ENCODE data around the gene ATP6V0C.
"Not testable (repeated sequence)": the region's sequence is repeated elsewhere in the genome, so short reads cannot be mapped to it uniquely, and the experiment has no call there.

The ATP6V0C gene

GRCh38 chr16:2529961-2530628 is 16.3 kb downstream of the ATP6V0C start:
- H3K4me3 ChIP-seq (ENCODE audit: low read length) = no peak overlapping the region
- TF ChIP-seq ZNF274 (IDR thresholded peaks at IDR 0.05; ENCODE audit: low read depth, low read length) = no peak

DNA sequence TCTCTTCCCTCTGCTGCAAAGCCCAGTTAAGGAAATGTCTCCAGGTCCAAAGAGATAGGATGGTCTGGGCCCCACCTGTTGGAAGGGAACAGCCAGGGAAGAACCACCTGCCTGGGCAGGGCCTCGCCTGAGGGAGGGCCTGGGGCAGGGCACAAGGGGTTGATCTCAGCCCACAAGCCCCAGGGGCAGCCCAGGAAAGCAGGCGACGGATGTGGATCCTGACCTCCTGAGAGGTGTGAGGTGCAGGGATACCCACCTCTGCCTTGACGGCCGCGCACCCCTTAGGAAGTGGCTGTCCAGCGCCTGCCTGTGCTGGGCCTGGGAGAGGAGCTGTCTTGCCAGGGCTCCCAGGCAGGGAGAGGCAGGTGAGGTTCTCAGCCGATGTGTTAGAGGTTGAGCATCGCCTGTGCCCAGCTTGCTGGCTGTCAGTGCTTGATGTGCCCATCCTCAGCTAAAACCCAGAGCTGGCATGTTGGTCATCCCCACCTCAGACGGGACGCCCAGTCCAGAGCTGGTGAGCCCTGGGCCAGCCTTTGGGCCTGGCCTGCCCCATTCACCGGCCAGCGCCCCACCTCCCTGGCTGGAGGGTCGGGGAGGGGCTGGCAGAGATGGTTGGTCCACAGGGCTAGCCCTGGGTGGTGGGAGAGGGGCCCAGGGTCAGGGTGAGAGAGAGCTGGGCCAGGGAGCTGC is 17.0 kb downstream of the ATP6V0C start:
- no peak for TF ChIP-seq ZNF274 (IDR thresholded peaks at IDR 0.05; ENCODE audit: low read depth, low read length)
- H3K4me3 ChIP-seq (ENCODE audit: low read length) = no peak overlapping the region

GRCh38 chr16:2531371-2531695 is 17.6 kb downstream of the ATP6V0C start, which contains the start of gene CEMP1:
Gene CEMP1 (minus strand): TSS chr16:2531408. CDS start chr16:2531073, 335 bp downstream.
- peak within 1 kb of the TSS; percentile 55 for H3K4me3 ChIP-seq (ENCODE audit: low read length)
- TF ChIP-seq ZNF274 (IDR thresholded peaks at IDR 0.05; ENCODE audit: low read depth, low read length) = no peak

DNA sequence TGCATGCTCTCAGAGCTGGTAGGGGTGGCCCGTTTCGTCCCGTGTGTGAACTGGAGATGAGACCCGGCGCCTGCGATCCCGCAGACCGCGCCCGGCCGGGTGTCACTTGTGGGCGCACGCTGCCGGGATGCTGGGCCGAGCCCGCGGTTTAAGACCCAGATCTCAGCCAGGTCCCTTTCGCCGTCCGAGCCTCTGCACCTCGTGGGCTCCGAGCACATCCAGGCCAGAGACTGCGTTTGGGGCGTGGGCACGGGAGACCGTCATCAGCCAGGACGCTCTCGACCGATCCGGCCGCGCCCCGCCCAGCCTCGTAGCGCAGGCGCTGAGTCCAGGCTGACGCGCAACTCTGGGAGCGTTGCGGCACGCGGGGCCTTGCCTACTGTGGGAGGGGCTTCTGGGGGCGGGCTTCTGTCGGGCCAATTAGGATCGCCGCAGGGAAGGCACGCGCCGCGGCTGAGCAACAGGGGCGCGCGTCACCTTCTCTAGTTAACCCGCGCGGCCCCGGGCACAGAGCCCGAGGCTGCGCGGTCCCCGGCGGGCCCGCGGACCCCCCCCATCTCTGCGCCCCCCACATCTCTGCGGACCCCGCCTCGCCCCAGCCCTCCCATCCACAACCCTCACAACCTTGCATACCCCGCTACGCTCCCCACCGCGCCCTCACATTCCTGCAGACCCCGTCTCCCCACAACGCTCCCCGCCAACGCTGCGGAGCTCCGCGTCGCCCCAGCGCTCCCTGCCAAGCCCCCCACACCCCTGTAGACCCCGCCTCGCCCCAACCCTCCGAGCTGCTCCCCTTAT is 18.1 kb downstream of the ATP6V0C start:
- no peak for TF ChIP-seq ZNF274 (IDR thresholded peaks at IDR 0.05; ENCODE audit: low read depth, low read length)
- H3K4me3 ChIP-seq (ENCODE audit: low read length) = peak overlapping the region; percentile 55

- TF ChIP-seq ZNF274 (IDR thresholded peaks at IDR 0.05; ENCODE audit: low read depth, low read length) = no peak
- H3K4me3 ChIP-seq (ENCODE audit: low read length) = peak overlapping the region; percentile 55
These were observed 18.9 kb downstream of the ATP6V0C start for GRCh38 chr16:2532494-2533141.

GRCh38 chr16:2533142-2533755 is 19.5 kb downstream of the ATP6V0C start:
- peak overlapping the region; percentile 55; the same call in 1 of the 2 replicates for H3K4me3 ChIP-seq (ENCODE audit: low read length)

DNA sequence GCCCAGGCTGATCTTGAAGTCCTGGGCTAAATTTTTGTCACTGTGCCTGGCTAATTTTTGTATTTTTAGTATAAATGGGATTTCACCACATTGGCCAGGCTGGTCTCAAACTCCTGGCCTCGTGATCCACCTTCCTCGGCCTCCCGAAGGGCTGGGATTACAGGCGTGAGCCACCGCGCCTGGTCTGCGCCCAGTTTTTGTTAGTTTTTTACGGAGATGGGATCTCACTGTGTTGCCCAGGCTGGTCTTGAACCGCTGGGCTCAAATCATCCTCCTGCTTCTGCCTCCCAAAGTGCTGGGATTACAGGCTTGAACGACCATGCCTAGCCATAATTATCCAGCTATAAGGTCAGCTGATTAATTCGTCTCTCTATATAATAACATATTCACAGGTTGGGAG is 20.2 kb downstream of the ATP6V0C start:
- no peak for TF ChIP-seq ZNF274 (IDR thresholded peaks at IDR 0.05; ENCODE audit: low read depth, low read length)
- H3K4me3 ChIP-seq (ENCODE audit: low read length) = no peak overlapping the region

DNA sequence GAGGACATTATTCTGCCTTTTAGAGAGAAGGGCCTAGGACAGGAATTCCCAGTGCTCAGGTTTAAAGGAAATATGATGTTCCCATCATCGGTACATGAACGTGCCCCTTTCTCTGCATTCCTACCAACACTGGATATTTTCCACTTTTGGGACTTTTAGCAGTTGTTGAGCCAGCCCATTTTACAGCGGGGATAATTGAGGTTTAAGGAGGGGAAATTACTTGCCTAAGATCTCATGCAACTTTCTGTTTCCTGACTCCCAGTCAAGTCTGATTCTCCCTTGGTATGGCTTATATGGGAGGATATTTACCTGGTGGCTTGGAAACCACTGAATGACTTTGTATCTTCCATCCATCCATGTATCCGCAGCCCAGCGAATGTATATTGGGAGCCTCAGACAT is 20.6 kb downstream of the ATP6V0C start:
- H3K4me3 ChIP-seq (ENCODE audit: low read length) = not testable (repeated sequence)

DNA sequence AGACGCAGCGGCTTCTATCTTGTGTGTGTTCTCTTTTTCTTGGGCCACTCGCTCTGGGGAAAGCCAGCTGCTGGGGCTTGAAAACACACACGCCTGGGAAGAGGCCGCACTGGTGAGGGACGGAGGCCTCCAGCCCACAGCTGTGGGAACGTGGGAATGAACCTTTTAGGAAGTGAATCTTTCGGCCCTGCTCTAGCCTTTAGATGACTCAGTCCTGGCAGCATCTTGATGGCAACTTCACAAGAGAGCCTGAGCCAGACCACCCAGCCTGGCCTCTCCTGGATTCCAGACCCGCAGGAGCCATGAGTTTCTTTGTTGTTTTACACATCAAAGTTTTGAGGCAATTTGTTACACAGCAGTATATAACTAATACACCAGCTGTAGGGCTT is 21.9 kb downstream of the ATP6V0C start:
- no peak overlapping the region for H3K4me3 ChIP-seq (ENCODE audit: low read length)
- TF ChIP-seq ZNF274 (IDR thresholded peaks at IDR 0.05; ENCODE audit: low read depth, low read length) = no peak

DNA sequence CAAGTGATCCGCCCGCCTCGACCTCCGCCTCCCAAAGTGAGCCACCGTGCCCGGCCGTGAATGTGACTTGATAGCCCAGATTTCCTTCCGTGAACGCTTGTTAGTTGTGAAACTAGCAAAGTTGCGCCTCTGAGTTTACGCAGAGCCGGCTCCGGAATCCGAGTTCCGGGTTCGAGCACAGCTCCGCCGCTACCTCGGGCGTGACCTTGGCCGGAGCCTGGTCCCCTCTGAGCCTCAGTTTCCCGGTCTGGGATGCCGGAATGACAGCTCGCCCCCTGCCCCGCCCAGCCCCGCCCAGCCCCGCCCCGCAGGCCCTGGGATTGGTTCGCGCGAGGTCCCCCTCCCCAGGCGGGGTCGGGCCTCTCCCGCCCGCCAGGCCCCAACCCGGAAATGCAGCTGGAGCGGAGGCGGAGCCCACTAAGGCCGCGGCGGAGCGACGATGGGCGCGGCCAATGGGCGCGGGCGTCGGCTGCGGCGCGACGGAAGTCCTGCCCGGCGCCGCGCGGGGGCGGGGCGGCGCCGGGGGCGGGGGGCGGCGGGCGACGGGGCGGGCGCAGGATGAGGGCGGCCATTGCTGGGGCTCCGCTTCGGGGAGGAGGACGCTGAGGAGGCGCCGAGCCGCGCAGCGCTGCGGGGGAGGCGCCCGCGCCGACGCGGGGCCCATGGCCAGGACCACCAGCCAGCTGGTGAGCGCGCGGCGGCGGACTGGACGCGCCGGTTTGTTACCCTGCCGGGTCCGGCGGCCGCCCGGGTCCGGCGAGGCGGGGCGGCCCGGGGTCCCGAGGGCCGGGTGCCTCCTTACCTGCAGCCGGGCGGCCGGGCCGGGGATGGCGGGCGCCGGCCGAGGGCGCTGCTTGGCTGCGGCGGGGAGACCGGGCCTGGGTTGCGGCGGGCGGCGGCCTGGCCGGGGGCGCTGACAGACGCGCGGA is 24.0 kb downstream of the ATP6V0C start, which contains the start of gene PDPK1:
TSS of gene PDPK1 (plus strand) at position 571 of the 929 bp plus-strand sequence. CDS start at position 663, 92 bp downstream.
- peak within 1 kb of the TSS; percentile 79 for H3K4me3 ChIP-seq (ENCODE audit: low read length)
- TF ChIP-seq ZNF274 (IDR thresholded peaks at IDR 0.05; ENCODE audit: low read depth, low read length) = no peak

DNA sequence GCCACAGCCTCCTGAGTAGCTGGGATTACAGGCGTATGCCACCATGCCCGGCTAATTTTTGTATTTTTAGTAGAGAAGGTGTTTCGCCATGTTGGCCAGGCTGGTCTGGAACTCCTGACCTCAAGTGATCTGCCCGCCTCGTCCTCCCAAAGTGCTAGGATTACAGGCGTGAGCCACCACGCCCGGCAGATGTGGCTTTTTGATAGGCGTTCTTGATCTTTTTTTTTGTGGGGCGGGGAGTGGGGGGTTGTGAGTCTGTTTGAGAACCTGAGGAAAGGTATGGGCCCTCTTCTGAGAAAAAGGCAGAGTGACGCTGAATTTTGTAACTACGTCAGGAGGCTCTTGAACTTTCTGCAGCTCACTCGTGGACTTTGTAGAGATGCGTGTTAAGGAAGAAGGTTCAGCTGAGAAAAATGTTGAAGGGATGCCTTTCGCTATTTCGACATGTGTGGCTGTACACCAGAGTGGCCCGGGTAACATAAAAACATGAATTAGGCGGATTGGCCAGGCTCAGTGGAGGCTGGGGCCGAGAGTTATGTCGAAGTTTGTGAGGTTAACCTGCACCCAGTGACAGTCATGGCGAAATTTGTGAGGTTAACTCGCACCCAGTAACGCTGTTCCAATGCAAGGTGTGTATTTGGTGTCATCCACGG is 25.6 kb downstream of the ATP6V0C start:
- peak overlapping the region; percentile 77; the same call in 1 of the 2 replicates for H3K4me3 ChIP-seq (ENCODE audit: low read length)

- H3K4me3 ChIP-seq (ENCODE audit: low read length) = not testable (repeated sequence)
These were observed 26.2 kb downstream of the ATP6V0C start for GRCh38 chr16:2539845-2540458.

DNA sequence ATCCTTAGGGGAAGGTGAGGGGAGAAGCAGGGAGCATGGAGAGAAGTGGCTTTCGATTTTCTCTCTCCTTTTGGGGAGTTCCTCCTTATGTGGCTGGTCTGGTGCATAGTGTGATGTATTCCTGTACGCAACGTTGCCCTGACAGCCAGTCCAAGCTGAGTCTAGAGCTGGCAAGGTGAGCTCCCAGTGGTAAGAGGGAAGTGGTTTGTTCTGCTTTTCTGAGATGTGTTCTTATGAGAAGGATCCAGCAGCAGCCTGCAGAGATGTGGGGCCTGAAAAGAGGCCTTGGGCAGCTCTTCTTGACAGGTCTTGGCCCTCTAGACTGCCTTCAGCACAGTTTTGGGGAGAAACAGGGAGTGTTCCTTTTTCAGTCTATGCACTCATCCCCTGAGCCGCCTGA is 27.2 kb downstream of the ATP6V0C start:
- not testable (repeated sequence) for H3K4me3 ChIP-seq (ENCODE audit: low read length)

GRCh38 chr16:2541409-2541808 is 27.7 kb downstream of the ATP6V0C start:
- not testable (repeated sequence) for H3K4me3 ChIP-seq (ENCODE audit: low read length)

GRCh38 chr16:2543771-2544170 is 30.0 kb downstream of the ATP6V0C start:
- H3K4me3 ChIP-seq (ENCODE audit: low read length) = not testable (repeated sequence)

DNA sequence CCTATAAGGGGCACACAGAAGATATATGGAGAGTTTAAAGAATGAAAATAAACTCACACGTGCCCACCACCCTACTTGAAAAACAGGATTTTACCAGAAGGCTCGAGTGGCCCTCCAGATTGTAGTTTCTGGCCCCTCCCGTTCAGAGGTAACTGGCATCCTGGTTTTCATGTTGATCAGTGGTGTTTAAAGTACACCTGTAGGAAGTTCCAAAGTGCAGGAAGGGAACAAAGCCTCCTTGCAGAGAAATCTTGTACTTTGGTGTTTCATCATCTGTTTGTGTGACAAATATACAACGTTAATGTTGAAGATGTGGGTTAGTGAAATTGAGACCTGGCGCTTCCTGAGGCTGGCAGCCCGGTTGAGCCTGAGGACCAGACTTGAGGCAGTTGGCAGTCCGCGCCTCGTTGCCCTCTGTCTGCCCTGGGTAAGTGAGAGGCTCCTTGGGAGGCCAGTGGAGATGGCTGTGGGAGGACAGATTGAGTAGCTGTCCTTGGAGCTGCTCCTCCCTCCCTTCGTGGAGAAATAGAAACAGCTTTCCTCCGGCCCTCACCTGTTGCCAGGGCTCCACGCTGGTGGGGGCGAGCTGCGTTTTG is 36.6 kb downstream of the ATP6V0C start:
- not testable (repeated sequence) for H3K4me3 ChIP-seq (ENCODE audit: low read length)

DNA sequence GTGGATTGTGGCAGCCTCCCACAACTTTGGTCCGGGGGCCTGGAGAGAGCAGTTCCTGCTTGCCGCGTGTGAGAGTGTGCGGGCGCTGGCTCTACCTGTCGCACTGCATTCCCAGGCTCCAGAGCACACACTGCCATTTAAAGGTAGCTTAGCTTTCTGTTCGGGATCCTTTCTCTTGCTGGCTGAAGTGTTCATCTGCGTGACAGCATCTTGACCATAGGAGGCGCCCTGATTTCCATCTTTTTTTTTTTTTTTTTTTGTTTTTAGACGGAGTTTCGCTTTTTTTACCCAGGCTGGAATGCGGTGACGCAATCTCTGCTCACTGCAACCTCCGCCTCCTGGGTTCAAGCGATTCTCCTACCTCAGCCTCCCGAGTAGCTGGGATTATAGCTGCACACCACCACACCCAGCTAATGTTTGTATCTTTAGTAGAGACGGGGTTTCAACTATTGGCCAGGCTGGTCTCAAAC is 37.7 kb downstream of the ATP6V0C start:
- H3K4me3 ChIP-seq (ENCODE audit: low read length) = not testable (repeated sequence)
